Measurements from ENCODE around the gene C16orf89.
"Not testable (repeated sequence)": the region's sequence is repeated elsewhere in the genome, so short reads cannot be mapped to it uniquely, and the experiment has no call there.

C16orf89 gene

DNA sequence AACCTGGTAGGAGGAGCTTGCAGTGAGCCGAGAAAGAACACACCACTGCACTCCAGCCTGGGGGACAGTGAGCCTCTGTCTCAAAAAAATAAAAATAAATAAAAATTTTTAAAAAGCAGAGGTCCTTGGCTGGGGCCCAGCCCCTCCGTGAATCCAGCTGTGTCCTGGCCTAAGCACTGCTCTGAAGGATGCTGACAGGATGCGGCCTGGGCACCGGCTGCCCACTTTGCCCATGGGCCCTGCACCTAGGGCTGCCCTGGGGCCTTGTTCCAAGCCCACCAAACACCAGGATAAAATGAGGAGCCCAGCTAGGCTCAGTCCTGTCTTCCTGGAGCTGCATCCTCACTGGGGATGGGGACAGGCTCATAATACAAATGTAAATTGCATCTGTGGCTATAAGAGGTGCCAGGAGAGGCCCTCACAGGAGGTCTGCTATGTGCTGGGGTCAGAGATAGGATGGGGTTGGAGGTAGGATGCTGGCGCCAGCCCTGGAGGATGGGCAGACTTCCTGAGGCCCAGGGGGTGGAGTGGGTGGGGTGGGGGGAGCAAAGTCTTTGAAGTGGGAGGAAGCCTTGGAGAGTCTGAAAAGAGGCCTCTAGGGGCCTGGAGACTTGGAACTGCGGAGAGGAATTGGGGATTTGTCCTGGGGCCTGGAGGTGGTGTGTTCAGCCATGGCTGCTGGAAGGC, 6.2 kb downstream of the C16orf89 start:
- no peak for DNase-seq

DNA sequence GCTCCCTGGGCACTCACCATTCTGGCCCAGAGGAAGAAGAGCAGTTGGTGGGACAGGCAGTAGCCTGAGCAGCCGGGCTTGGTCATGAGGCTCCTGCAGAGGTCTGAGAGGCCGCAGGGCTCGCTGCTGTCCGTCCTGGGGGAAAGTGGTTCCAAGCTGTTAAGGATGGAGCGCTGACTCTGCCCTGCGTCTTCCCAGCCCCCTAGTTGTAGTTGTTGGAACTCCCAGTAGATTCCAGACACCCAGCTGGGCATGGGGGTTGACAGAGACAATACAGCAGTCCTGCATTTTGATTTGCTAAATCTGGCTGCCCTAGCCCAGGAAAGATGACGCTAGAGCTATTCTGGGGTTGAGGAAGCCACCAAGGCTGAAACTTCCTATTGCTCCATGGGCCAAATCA, 7.3 kb downstream of the C16orf89 start:
- DNase-seq: no peak

DNA sequence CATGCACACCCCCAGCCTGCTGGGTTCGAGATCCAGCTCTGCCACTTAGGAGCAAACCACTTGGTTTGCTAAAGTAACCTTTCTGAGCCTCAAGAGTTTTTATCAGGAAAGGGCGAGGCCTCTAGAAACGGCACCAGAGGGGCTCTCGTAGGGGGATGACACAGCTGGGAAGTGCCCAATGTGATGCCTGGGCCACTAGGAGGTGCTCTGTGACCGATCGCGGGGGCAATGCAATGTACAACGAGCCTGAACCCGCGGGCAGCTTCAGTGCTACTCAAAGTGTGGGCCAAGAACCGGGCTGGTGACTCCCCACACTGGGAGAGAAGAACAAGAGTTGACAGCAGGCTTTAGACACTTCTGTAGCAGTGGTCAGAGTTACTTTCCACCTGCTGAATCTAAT, 9.4 kb downstream of the C16orf89 start:
- peak; percentile 40 for DNase-seq

DNA sequence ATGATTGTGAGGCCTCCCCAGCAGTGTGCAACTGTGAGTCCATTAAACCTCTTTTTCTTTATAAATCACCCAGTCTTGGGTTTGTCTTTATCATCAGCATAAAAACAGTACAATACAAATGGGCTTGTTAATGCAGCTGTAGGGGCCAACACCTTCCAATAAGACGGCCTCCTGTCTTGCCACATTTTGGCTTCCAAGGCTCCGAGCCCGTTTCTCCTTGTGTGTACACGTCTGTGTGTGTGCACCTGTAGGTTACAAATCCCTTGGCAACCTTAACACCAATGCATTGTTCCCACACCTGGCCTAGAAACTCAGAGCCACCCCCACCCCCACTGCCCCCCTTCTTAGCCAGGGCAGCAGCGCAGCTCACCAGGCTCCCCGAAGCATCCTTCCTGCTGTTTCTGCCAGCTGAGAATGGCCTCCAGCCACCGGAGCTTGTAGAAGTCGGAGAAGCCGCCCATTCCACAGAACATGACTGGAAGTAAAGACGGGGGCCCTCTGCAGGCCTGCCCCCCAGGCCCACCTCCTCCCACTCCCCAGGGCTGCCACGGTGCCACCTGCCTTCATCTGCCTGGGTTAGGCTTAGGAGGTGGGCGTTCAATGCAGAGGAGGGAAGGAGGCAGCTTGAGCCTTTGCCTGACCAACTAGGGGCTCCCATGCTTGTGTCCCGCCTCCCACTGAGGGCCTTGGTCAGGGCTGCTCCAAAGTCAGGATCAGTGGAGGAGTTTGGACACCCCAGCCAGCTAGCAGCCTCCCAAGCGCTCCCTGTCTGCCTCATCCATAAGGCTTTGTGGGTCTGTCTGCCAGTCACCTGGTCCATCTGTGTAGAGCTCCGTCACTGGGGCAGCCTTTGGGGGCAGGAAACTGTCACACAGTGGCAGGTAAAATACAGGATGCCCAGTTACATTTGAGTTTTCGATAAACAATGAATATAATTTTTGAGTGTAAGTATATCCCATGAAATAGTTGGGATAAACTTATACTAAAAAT, 10.6 kb downstream of the C16orf89 start:
- no peak for DNase-seq

DNA sequence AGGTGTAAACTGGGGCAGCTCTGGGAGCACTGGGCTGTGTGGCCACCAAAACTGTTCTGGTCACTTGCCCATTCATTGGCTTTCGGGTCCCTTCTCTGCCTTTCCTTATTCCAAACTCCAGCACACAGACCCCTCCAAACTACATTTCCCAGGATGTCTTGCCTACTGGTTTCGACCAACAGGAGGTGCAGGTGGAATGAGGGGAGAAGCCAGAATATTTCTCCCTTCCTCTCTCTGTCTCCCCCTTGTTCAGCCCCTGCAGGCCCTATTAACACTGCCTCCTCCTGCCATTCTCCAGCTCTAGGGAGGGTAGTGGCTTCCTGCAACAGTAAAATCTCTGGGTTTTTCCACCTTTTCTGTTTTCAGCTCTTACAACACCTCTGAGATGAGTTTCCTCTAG, 18.8 kb downstream of the C16orf89 start:
- DNase-seq: no peak

DNA sequence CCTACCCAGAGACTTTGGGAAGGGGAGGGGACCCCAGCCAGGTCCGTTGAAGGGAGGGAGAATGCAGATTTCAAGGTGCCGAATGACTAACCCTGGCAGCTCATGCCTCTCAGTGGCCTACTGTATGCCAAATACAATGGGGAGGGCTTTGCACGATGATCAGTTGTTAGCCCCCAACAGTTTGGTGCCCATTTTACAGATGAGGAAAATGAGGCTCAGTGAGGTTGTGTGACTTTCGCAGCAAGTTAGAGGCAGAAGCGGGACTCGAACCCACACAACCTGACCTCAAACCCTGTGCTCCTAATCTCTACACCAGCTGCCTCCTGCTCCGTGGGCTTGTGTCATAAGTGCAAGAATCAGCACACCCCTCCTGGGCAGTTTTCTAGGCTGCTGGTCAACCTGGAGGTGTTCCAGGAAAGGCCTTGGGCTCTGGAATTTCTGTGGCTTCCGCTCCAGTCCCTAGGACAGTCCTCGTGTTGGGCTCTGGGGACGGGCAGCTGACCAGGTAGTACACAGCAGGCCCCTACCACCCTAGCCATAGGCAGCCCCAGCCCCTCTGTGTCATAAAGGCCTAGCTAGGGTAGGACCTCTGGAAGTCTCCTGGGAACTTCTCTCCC, 20.1 kb downstream of the C16orf89 start:
- DNase-seq: no peak

DNA sequence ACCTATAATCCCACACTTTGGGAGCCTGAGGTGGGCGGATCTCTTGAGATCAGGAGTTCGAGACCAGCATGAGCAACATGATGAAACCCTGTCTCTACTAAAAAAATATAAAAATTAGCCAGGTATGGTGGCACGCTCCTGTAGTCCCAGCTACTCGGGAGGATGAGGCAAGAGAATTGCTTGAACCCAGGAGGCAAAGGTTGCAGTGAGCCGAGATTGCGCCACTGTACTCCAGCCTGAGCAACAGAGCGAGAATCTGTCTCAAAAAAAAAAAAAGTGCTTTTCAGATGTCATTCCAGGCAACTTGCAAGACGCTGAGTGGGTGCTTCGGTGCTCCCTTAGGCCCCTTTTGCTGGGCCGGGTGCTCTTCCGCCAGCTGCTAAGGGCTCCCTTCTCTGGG, 21.2 kb downstream of the C16orf89 start:
- DNase-seq: not testable (repeated sequence)

DNA sequence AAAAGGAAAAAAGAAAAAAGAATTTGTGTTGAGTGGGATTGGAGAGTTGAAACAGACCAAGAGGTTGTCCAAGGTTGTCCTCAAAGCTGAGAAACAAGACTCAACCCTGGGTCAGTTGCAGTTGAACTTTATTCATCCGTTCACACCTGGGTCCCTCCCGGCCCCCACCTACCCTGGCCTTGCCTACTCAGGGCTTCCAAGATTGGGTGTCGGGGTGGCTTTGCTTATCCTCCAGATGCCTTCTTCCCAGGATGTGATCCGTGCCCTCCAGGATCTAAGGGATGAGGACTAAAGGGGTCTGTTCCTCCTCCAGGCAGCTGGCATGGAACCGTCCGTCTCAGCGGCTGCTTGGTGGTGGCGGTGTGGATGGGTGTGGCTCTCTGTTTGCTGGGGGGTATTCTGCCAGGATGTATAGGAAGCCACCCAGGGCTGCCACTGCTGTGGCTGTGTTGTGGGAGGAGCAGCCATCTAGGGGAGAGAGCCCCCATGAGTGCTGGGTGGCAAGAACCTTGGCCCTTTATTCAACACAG, 21.7 kb downstream of the C16orf89 start:
- no peak for DNase-seq

DNA sequence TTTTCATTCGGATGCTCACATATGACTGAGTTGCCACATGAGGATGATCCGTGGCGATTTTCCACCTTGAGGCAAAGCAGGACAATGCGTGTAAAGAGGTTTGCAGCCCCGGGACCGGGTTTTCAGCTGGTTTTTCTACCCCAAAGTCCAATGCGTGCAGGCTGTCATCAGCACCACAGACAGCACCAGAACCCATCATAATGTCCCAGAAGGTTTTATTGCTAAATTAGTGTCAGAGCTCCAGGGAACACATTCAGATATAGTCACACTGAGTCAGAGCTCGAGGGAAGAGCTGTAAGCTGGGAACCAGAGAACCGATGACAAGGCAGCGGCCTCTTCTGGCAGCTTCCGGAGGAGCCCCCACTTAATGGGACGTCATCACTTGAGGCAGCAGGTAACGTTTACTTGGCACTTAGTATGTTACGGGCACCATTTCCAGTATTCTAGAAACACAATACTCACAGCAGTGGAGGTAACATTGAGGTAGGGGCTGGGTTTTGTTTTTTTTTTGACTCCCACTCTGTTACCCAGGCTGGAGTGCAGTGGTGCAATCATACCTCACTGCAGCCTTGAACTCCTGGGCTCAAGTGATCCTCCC, 23.1 kb downstream of the C16orf89 start:
- DNase-seq: no peak

DNA sequence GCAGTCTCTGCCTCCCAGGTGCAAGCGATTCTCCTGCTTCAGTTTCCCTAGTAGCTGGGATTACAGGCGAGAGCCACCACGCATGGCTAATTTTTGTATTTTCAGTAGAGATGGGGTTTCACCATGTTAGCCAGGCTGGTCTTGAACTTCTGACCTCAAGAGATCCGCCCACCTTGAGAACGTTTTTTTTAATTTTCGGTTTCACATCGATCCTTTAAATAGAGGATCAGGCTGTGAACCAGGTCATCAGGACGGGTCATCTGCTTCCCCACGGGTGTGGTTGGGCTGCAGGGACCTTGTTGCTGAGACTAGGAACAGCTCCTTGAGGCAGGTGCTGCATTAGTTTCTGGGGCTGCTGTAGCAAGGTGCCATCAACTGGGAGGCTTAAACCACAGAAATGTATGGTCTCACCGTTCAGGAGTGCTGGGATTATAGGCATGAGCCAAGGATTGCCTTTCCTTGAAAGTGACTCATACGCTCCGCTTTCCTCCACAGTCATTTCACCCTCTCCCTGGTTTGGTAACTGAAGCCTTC, 24.1 kb downstream of the C16orf89 start:
- DNase-seq: no peak

DNA sequence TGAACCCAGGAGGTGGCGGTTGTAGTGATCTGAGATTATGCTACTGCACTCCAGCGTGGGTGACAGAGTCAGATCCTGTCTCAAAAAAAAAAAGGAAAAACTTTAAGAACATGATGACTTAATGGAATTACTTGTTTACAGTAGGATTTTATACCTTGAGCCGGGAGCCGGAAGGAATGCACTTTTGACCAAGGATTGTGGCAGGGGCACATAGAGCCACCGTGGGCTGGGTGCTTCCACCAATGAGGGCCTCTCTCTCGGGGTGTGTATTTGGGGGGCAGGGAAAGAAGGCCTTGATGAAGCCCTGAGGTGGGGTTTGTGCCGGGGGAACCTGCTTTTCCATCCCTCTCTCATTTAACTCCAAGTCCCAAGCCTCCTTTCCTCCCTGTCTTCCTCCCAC, 25.3 kb downstream of the C16orf89 start:
- DNase-seq: no peak

DNA sequence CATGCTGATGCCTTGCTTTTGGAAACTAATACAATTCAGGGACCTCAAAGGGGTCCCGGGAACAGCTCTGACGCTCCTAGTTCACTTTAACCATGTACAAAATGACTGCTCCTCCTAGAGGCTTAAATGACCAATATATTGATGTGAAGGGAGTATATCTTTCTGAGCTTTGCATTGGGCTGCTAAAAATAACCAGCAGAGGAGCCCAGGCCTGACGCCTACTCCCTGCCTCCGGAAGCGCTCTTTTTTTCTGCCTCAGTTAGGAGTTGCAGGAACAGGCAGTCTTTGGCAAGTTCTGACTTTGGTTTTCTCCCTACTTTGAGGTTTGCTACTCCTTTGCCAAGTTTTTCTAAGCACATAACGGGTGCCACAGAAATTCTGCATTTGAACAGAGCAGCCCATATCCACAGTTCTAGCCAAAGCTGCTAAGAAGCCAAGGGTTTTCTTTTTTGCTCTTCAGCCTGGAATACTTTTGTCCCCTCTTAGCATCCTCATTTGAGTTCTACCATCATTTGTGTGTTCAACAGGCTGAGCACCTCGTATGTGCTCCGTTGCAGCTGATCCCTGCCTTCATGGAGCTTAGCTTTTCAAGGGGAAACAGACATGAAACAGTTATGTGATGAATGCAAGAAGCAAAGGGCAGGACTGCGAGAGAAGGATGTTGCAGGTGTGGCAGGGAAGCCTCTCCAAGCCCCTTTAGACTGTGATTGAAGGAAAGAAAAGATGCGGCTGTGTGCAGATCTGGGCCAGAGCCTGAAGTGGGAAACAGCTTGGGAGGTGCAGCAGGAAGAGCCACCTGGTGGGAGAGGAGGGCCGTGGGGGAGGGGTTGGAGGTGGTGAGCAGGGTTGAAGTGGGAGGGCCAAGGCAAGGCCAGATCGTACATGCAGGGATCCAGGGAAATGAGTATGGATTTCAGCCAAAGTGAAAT, 29.3 kb downstream of the C16orf89 start:
- no peak for DNase-seq

DNA sequence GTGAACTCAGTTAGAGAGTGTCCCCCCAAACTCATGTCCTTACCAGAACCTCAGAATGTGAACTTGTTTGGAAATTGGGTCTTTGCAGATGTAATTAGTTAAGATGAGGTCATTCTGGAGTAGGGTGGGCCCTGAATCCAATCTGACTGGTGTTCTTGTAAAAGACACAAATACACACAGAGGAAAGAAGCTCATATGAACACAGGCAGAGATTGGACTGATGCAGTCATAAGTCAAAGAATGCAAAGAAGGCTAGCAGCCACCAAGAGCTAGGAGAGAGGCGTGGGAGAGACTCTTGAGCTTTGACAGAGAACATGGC, 29.9 kb downstream of the C16orf89 start:
- DNase-seq: no peak

DNA sequence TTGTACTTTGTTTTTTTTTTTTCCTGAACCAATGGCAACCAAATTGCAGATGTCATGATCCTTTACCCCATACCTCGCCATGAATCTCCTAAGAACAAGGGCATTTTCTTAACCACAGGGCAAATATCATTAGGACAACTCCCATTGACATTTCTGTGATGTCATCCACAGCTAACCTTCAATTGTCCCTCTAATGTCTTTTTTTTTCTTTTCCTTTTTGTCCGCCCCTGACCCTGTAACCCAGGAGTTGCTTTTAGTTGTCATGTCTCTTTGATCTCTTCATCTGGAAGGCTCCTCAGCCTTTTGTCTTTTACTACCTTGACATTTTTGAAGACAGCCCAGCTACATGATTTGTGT, 31.6 kb downstream of the C16orf89 start:
- DNase-seq: no peak

DNA sequence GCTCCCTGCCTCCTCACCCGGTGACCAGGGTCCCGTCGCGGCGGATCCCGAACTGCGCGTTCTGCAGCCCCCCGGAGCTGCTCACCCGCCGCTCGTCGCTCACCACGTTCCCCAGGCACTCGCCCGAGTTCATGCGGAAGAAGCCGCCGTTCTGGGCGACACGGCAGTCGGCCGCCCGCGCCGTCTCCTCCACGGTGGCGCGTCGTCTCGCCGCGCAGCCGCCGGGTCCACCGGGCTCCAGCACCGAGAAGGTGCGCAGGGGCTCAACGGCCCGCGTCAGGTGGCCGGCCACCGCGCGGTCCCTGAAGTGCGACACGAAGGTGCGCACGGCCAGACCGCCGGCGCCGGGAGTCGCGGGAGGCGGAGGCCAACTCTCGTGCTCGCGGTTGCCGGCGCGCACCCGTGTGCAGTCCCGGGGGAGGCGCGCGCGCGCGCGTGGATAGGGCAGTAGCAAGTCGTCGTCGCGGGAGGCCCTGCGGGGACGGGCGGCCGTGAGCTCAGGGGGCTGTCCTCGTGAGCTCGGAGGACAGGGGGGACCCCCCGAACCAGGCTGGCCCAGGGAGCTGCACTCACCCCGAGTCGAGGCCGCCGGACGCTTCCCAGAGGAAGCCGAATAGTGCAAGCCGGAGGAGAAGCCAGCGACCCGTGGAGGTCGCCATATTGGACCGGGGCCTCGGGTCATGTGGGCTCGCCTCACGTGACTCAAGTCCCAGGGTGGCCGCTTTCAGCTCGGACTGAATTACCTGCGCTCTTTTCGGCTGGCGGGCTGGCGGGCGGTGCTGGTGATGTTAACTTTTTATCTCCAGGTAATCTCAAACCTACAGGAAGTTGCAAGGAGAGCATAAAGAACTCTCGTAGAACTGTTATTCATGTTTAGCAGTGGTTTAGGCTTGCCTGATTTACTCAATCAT, 32.2 kb downstream of the C16orf89 start, which contains the start of gene NAGPA:
Gene NAGPA, minus strand, starts transcription at position 680 of the 911 bp plus-strand sequence. Its CDS starts 21 bp downstream, at position 659.
- DNase-seq: peak; percentile 85

DNA sequence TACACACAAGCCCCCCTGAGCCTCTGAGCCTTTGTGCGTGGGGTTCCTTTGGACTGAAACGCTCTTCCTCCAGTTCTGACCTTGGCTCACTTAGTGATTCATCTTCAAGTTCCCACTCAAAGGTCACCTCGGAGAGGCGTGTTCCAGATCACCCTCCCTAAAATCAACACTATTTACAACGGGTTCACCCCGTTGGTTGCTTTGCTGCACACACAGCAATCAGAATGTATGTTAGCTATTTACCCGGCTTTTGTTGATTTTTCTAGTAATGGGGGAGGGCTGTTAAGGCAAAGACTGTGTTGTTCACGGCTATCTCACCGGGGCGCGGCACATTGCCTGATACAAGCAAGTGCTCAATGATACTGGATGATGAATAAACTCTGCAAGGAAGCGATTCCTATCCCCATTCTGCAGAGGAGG, 33.0 kb downstream of the C16orf89 start:
- DNase-seq: no peak

DNA sequence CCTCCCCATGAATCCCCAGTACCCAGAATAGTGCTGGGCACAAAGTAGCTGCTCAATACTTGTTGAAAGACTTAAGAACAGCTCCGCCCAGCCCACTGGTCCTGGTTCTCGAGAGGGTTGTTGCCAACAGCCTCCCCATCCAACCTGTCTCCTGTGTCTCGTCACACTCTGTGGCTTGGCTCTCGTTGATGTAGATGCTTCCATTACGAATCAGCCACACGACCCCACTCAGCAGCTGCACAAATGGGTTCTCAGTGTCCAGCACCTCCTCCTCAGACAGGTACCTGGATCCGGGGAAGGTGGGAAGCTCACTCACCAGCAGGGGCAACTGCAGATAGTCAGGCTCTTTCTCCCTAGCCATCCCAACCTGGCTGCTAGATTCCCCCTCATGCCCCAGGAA, 34.2 kb downstream of the C16orf89 start:
- no peak for DNase-seq

DNA sequence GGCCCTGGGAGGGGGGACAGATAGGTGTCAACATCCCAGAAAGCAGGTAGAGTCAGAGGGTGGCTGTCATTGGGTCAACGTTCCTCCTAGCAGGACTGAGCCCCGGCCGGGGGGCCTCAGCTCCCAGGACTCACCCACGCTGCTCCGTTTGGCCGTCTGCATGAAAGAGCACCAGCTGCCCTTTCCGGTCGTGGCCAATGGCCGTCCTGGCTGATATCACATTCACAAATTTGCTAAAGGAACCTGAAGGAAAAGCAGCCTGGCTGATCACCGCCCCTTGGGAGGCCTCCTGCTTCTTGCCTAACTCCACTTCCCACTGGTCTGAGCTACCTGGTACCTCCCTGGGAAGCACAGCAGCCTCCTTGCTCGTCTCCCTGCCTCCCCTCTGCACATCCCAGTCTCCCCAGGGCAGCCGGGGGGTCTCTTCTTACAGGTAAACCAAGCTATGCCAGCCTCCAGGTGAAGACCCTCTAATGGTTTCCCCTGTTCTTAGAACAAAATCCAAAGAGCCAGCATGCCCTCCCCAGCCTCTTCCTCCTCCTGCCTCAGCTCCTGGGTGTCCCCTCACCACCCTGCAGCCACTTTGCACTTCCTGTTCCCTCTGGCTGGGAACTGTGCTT, 35.4 kb downstream of the C16orf89 start:
- no peak for DNase-seq

DNA sequence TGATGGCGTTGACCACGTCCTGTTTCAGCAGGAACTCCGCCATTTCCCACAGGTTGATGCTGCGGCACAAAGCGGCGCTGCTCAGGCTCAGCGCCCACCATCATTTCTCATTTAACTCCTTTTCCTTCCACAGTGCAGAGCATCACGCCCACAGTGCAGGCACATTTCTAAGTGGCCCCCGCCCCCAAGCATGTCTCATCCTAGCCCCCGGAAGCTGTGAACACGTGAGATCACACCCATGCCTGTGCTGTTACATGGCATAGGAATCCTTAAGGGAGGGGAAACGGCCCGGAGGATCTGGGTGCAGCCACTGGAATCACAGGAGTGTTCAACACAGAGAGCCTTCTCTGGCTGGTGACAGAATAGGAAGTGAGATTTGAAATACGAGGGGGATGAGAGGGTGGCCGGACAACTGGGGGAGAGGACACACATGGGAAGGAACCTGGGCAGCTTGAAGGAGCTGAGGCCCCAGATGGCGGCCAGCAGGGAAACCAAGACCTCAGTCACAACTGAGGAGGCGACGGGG, 36.7 kb downstream of the C16orf89 start:
- no peak for DNase-seq

Data from CD4-positive, alpha-beta T cell treated with Interleukin-21 for 1 hour (primary cell).